ENCODE data around the gene SHB.

DNA sequence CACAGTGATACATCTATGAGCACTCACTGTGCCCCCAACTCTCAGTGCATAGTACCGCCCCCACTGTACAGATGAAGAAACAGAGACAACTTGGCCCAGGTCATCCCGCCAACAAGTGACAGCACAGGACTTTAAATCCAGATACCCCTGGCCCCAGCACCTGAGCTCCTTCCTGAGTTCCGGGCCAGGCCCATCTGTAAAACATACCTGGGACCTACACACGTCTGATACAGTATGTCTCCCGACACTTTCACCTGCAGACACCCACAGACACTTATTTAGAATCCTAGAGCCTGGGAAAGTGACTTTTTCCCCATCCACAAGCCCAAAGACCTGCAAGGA lies 104.3 kb downstream of the SHB start:
- TF ChIP-seq, protein P1, sequence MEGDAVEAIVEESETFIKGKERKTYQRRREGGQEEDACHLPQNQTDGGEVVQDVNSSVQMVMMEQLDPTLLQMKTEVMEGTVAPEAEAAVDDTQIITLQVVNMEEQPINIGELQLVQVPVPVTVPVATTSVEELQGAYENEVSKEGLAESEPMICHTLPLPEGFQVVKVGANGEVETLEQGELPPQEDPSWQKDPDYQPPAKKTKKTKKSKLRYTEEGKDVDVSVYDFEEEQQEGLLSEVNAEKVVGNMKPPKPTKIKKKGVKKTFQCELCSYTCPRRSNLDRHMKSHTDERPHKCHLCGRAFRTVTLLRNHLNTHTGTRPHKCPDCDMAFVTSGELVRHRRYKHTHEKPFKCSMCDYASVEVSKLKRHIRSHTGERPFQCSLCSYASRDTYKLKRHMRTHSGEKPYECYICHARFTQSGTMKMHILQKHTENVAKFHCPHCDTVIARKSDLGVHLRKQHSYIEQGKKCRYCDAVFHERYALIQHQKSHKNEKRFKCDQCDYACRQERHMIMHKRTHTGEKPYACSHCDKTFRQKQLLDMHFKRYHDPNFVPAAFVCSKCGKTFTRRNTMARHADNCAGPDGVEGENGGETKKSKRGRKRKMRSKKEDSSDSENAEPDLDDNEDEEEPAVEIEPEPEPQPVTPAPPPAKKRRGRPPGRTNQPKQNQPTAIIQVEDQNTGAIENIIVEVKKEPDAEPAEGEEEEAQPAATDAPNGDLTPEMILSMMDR (IDR thresholded peaks at IDR 0.05), result no peak
- no peak for TF ChIP-seq POLR2A (IDR thresholded peaks at IDR 0.05)
